ENCODE data around the gene SUZ12.
"Not testable (repeated sequence)": the region's sequence is repeated elsewhere in the genome, so short reads cannot be mapped to it uniquely, and the experiment has no call there.

SUZ12 gene

DNA sequence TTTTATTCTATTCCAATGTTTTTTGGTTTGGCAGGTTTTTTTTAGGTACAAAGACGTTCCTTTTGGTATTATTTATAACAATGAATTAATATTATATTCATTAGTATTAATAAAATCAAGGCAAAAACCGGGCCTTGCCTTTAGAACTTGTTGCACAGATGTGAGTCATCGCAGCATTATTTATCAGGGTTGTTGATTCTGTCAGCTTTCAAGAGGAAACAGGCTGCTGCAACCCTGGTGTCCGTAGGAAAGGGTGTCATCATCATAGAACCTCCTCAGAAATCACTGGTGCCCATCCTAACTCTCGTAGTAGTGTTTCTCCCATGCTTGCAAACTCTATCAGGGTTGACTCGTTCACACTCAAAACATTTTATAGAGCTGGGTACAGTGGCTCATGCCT is 60.2 kb downstream of the SUZ12 start:
- in situ Hi-C loops (cut with HindIII; ENCODE audit: low pct_unique_long_range_greater_than_20kb, low sequenced_read_pairs): no loop called here
- TF ChIP-seq JUND (IDR thresholded peaks at IDR 0.05; ENCODE audit: low read depth): no peak
- no peak for DNase-seq (ENCODE audit: low read depth in 1 of 2, low spot score in 1 of 2)

- TF ChIP-seq JUND (IDR thresholded peaks at IDR 0.05; ENCODE audit: low read depth): no peak
- in situ Hi-C loops (cut with HindIII; ENCODE audit: low pct_unique_long_range_greater_than_20kb, low sequenced_read_pairs): no loop called here
- peak; percentile 91 to 94 for DNase-seq (ENCODE audit: low read depth in 1 of 2, low spot score in 1 of 2)
Observed at GRCh38 chr17:32006957-32007462, 70.2 kb downstream of the SUZ12 start, which contains the start of gene LRRC37B. LRRC37B (plus strand) TSS chr17:32007383; CDS start chr17:32021393, 14,010 bp downstream.

- TF ChIP-seq JUND (IDR thresholded peaks at IDR 0.05; ENCODE audit: low read depth): no peak
- in situ Hi-C loops (cut with HindIII; ENCODE audit: low pct_unique_long_range_greater_than_20kb, low sequenced_read_pairs): no loop called here
- peak; percentile 30 to 38 for DNase-seq (ENCODE audit: low read depth in 1 of 2, low spot score in 1 of 2)
Observed at GRCh38 chr17:32007463-32008298, 70.9 kb downstream of the SUZ12 start.

DNA sequence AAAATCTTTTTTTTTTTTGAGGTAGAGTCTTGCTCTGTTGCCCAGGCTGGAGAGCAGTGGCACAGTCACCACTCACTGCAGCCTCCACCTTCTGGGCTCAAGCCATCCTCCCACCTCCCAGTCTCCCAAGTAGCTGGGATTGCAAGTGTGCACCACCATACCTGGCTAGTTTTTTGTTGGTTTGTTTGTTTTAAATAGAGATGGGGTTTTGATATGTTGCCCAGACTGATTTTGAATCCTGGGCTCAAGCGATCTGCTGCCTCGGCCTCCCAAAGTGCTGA is 72.4 kb downstream of the SUZ12 start:
- in situ Hi-C loops (cut with HindIII; ENCODE audit: low pct_unique_long_range_greater_than_20kb, low sequenced_read_pairs): no loop called here
- DNase-seq (ENCODE audit: low read depth in 1 of 2, low spot score in 1 of 2): no peak
- no peak for TF ChIP-seq JUND (IDR thresholded peaks at IDR 0.05; ENCODE audit: low read depth)

DNA sequence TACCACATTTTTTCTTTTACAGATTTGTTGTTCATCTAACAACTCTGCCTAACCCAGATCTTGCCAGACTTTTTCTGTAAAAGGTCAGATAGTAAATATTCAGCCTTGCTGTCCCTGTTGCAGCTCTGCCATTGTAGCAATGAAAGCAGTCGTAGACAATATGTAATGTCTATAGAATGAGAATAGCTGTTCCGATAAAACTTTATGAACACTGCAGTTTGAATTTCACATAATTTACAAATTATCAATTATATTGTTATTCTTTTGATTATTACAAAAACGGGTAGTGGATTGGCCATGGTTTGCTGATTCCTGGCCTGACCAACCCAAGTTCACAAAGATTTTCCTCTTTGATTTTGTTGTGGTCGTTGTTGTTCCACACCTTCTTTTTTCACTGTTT is 73.3 kb downstream of the SUZ12 start:
- in situ Hi-C loops (cut with HindIII; ENCODE audit: low pct_unique_long_range_greater_than_20kb, low sequenced_read_pairs): no loop called here
- no peak for DNase-seq (ENCODE audit: low read depth in 1 of 2, low spot score in 1 of 2)
- TF ChIP-seq JUND (IDR thresholded peaks at IDR 0.05; ENCODE audit: low read depth): no peak

DNA sequence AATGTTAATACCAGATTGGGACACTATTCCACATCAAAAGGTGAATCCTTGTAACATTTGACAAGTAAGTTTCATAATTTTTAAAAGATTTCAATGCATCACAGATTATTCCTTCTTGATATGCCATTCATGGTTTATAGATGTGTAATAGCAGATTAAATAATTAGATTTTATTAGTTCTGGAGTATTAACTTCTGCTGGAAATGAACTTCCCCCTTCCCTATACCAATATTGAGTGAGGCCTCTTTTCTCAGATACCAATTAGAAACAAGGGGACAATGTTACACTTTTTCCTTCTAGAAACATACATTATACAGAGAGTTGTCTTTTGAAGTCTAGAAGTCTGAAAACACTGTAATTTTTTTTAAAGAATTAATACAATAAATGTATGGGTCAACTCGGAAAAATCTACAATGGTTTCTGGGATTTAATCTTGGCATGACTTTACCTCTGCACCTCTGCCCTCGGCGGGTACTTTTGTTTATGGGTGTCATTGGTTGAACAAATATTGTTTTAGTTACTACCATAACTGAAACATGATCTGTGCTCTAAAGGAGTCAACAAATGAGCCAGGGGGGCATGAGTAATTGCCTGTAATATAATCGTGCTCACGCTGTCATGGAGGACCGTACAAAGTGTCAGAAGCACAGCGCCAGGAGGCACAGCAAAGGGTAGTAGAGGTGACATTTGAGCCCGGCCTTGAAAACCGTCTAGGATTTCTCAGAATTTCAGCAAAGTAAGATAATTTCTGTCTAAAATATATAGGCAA is 78.6 kb downstream of the SUZ12 start:
- no peak for TF ChIP-seq JUND (IDR thresholded peaks at IDR 0.05; ENCODE audit: low read depth)
- DNase-seq (ENCODE audit: low read depth in 1 of 2, low spot score in 1 of 2): peak in 1 of 2 experiments; percentile 26
- in situ Hi-C loops (cut with HindIII; ENCODE audit: low pct_unique_long_range_greater_than_20kb, low sequenced_read_pairs): no loop called here

DNA sequence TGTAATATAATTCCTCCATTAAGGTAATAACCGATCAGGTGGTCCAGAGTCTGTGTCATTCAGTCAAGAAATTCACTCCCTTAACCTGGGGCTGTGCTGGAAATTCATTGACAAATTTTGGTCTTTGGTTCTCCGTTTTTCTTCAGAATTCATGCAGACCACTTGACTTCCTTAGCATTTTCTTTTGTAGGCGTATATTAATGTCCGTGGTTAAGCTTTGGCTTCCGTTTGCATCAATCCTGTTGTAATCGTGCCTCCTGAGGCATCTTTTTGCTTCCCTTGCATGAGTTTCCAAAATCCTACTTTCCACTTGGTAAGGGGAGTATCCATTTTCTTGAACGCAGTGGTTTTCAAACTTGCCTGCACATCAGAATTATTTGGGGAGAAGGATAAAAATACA is 79.4 kb downstream of the SUZ12 start:
- DNase-seq (ENCODE audit: low read depth in 1 of 2, low spot score in 1 of 2): no peak
- in situ Hi-C loops (cut with HindIII; ENCODE audit: low pct_unique_long_range_greater_than_20kb, low sequenced_read_pairs): no loop called here
- TF ChIP-seq JUND (IDR thresholded peaks at IDR 0.05; ENCODE audit: low read depth): no peak

DNA sequence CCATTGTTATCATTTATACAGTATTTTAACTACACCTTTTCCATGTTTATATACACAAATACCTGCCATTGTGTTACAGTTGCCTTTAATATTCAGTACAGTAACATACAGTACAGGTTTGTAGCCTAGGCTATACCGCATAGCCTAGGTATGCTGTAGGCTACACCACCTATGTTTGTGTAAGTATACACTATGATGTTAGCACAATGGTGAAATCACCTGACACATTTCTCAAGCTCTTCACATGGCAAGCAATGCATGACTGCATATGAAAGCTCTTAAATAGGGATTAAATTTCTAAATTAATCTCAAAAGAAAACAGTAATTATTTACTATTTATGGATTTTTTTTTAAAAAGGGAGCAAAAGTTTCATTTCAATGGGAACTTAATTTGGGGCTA is 82.4 kb downstream of the SUZ12 start:
- no peak for TF ChIP-seq JUND (IDR thresholded peaks at IDR 0.05; ENCODE audit: low read depth)
- in situ Hi-C loops (cut with HindIII; ENCODE audit: low pct_unique_long_range_greater_than_20kb, low sequenced_read_pairs): no loop called here
- peak in 1 of 2 experiments; percentile 11 for DNase-seq (ENCODE audit: low read depth in 1 of 2, low spot score in 1 of 2)

DNA sequence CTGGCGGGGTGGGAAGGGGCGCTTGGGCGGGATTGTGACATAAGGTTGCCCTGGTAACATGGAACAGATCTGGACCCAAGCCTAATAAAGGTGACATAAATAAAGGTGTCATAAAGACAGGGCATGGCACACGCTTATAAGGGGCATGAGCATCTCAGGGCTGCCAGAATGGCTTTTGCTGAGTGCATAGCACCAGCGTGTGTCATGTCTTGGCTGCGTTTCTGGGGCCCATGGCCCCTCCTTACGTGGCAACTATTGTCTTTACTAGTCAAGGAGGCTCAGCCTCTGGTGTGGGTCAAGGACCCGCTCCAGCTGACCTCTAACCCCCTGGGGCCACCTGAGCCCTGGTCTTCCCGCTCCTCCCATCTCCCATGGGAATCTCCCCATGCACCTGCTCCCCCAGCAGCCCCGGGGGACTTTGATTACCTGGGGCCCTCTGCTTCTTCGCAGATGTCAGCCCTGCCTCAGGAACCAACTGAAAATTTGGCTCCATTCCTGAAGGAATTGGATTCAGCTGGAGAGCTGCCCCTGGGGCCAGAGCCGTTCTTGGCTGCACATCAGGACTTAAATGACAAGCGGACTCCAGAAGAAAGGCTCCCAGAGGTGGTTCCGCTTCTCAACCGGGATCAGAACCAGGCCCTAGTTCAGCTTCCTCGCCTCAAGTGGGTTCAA is 84.3 kb downstream of the SUZ12 start:
- in situ Hi-C loops (cut with HindIII; ENCODE audit: low pct_unique_long_range_greater_than_20kb, low sequenced_read_pairs): no loop called here
- DNase-seq (ENCODE audit: low read depth in 1 of 2, low spot score in 1 of 2): no peak
- TF ChIP-seq JUND (IDR thresholded peaks at IDR 0.05; ENCODE audit: low read depth): no peak

DNA sequence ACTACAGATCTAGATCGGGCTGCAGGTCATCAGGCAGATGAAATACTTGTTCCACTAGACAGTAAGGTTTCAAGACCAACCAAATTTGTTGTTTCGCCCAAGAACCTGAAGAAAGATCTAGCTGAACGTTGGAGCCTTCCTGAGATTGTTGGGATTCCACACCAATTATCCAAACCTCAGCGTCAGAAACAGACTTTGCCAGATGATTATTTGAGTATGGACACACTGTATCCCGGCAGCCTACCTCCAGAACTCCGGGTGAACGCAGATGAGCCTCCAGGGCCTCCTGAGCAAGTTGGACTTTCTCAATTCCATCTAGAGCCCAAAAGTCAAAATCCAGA is 84.8 kb downstream of the SUZ12 start:
- DNase-seq (ENCODE audit: low read depth in 1 of 2, low spot score in 1 of 2): no peak
- TF ChIP-seq JUND (IDR thresholded peaks at IDR 0.05; ENCODE audit: low read depth): no peak
- in situ Hi-C loops (cut with HindIII; ENCODE audit: low pct_unique_long_range_greater_than_20kb, low sequenced_read_pairs): no loop called here

DNA sequence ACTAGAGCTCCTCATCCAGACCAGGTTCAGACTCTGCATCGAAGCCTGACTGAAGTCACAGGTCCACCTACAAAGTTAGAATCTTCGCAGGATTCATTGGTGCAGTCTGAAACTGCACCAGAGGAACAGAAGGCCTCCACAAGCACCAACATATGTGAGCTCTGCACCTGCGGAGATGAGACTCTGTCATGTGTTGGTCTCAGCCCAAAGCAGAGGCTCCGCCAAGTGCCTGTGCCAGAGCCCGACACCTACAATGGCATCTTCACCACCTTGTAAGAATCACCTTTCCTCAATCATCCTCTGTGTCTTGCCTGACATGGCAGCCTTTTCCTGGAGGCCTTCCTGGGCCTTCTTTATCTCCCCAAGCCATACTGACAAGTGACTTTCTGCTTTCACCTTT is 85.7 kb downstream of the SUZ12 start:
- DNase-seq (ENCODE audit: low read depth in 1 of 2, low spot score in 1 of 2); in situ Hi-C loops (cut with HindIII; ENCODE audit: low pct_unique_long_range_greater_than_20kb, low sequenced_read_pairs): not testable (repeated sequence)

DNA sequence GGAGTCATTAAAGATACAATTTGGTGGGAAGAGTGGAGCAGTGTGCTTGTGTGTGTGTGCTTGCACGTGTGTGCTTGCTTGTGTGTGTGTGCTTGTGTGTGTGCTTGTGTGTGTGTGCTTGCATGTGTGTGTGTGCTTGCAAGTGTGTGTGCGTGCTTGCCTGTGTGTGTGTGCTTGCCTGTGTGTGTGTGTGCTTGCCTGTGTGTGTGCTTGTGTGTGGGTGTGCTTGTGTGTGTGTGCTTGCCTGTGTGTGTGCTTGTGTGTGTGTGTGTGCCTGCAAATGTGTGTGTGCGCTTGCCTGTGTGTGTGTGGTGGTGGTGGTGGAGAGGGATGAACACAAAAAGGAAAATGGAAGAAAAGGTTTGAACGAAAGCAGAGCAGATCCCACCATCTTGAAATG is 90.5 kb downstream of the SUZ12 start:
- in situ Hi-C loops (cut with HindIII; ENCODE audit: low pct_unique_long_range_greater_than_20kb, low sequenced_read_pairs); DNase-seq (ENCODE audit: low read depth in 1 of 2, low spot score in 1 of 2): not testable (repeated sequence)

DNA sequence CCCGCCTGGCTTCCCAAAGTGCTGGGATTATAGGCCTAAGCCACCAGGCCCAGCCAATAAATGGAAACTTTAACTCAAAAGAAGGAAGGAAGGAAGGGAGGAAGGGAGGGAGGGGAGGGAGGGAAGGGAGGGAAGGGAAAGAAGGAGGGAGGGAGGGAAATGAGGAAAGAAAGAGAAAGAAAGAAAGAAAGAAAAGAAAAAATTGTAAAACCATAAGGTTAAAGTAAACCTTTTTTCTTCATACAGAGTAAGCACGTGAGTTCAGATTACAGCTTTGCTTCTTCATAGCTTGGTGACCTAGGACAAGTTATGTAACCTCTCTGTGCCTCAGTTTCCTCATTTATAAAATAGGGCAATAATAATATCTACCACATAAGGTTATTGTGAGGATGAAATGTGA is 96.4 kb downstream of the SUZ12 start:
- in situ Hi-C loops (cut with HindIII; ENCODE audit: low pct_unique_long_range_greater_than_20kb, low sequenced_read_pairs): no loop called here
- no peak for TF ChIP-seq JUND (IDR thresholded peaks at IDR 0.05; ENCODE audit: low read depth)
- no peak for DNase-seq (ENCODE audit: low read depth in 1 of 2, low spot score in 1 of 2)

- DNase-seq (ENCODE audit: low read depth in 1 of 2, low spot score in 1 of 2); in situ Hi-C loops (cut with HindIII; ENCODE audit: low pct_unique_long_range_greater_than_20kb, low sequenced_read_pairs): not testable (repeated sequence)
Observed at GRCh38 chr17:32033812-32034211, 97.0 kb downstream of the SUZ12 start.

- DNase-seq (ENCODE audit: low read depth in 1 of 2, low spot score in 1 of 2); in situ Hi-C loops (cut with HindIII; ENCODE audit: low pct_unique_long_range_greater_than_20kb, low sequenced_read_pairs): not testable (repeated sequence)
Observed at GRCh38 chr17:32040246-32040645, 103.4 kb downstream of the SUZ12 start.

GRCh38 chr17:32041306-32041875 is 104.6 kb downstream of the SUZ12 start:
- DNase-seq (ENCODE audit: low read depth in 1 of 2, low spot score in 1 of 2); in situ Hi-C loops (cut with HindIII; ENCODE audit: low pct_unique_long_range_greater_than_20kb, low sequenced_read_pairs): not testable (repeated sequence)

GRCh38 chr17:32042266-32042665 is 105.5 kb downstream of the SUZ12 start:
- in situ Hi-C loops (cut with HindIII; ENCODE audit: low pct_unique_long_range_greater_than_20kb, low sequenced_read_pairs); DNase-seq (ENCODE audit: low read depth in 1 of 2, low spot score in 1 of 2): not testable (repeated sequence)
